Muscle layer of duodenum (tissue), 2 donors: ENCODE results near the gene NRDE2.

Experiments
- H3K27ac ChIP-seq: one replicate; pipeline ENCODE4 v1.7.0; 2013; ENCODE audit warnings: mild to moderate bottlenecking, low read length
- H3K27me3 ChIP-seq: one replicate; pipeline ENCODE4 v1.7.0; 2013; ENCODE audit warnings: low read depth, mild to moderate bottlenecking, control low read depth, low read length
- H3K36me3 ChIP-seq, 2 donors: one replicate each; pipeline ENCODE4 v1.7.0; 2013; ENCODE audit warnings: low read length in 2 of 2, control low read depth in 1 of 2, mild to moderate bottlenecking in 1 of 2; ENCODE audit not compliant: insufficient read depth in 2 of 2, control insufficient read depth in 1 of 2
- H3K4me1 ChIP-seq, 2 donors: one replicate each; pipeline ENCODE4 v1.7.0; 2013; ENCODE audit warnings: low read length in 2 of 2, mild to moderate bottlenecking in 2 of 2, control low read depth in 1 of 2, moderate library complexity in 1 of 2; ENCODE audit not compliant: insufficient read depth in 2 of 2, control insufficient read depth in 1 of 2
- H3K4me3 ChIP-seq, 2 donors: one replicate each; pipeline ENCODE4 v1.7.0; 2013; ENCODE audit warnings: low read length in 2 of 2, low read depth in 1 of 2, mild to moderate bottlenecking in 1 of 2
- H3K9me3 ChIP-seq, 2 donors: one replicate each; pipeline ENCODE4 v1.7.0; 2013; ENCODE audit warnings: low read length in 2 of 2, control low read depth in 1 of 2, mild to moderate bottlenecking in 1 of 2; ENCODE audit not compliant: control insufficient read depth in 1 of 2
- donor health status: healthy.

NRDE2 gene, protein sequence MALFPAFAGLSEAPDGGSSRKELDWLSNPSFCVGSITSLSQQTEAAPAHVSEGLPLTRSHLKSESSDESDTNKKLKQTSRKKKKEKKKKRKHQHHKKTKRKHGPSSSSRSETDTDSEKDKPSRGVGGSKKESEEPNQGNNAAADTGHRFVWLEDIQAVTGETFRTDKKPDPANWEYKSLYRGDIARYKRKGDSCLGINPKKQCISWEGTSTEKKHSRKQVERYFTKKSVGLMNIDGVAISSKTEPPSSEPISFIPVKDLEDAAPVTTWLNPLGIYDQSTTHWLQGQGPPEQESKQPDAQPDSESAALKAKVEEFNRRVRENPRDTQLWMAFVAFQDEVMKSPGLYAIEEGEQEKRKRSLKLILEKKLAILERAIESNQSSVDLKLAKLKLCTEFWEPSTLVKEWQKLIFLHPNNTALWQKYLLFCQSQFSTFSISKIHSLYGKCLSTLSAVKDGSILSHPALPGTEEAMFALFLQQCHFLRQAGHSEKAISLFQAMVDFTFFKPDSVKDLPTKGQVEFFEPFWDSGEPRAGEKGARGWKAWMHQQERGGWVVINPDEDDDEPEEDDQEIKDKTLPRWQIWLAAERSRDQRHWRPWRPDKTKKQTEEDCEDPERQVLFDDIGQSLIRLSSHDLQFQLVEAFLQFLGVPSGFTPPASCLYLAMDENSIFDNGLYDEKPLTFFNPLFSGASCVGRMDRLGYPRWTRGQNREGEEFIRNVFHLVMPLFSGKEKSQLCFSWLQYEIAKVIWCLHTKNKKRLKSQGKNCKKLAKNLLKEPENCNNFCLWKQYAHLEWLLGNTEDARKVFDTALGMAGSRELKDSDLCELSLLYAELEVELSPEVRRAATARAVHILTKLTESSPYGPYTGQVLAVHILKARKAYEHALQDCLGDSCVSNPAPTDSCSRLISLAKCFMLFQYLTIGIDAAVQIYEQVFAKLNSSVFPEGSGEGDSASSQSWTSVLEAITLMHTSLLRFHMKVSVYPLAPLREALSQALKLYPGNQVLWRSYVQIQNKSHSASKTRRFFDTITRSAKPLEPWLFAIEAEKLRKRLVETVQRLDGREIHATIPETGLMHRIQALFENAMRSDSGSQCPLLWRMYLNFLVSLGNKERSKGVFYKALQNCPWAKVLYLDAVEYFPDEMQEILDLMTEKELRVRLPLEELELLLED

DNA sequence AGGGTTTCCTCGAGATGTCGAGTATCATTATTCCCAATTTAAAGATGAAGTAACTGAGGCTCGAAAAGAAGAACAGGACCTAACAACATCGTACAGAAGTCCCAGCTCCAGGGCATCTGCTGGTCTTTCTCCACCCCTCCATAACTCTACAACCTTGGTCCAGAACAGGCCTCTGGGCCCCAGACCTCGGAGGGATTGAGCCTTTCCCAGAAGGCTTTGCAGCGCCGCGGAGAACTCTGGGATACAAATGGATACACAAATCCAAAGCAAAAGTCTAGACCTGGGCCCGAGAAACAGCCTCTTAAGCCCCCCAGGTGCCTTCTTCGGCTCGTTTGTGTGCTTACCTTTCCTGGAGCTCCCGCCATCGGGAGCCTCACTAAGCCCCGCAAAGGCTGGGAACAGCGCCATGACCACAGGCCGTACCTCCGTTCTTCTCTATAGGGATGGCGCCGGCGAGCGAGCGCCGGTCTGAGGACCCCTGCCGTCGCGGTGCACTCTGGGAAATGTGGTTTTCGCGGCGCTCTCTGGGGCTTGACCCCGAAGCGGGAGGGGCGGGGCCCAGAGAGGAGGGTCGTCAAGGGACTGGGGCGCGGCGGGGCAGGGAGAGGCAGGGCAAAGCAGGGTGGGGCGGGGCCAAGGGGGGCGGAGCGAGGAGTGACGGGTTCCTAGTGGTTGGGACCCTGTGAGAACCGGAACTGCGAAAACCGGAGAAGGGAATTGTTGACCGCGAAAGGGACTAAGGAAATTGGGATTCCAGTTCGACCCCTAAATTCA, at the start of gene NRDE2:
TSS of gene NRDE2 (minus strand) at position 445 of the 774 bp plus-strand sequence. CDS start at position 408, 37 bp downstream.
- Histone ChIP-seq H3K27ac (peak within 1 kb of the TSS; percentile 85), H3K27me3 (no peaks in the 10 kb centered on the region), H3K4me3 (peak within 1 kb of the TSS; percentile 72 to 86), H3K4me1 (peaks cover 6 to 10% of the 10 kb centered on the region in 2 donors), H3K36me3 (no peaks in the 10 kb centered on the region), H3K9me3 (no peaks in the 10 kb centered on the region)

DNA sequence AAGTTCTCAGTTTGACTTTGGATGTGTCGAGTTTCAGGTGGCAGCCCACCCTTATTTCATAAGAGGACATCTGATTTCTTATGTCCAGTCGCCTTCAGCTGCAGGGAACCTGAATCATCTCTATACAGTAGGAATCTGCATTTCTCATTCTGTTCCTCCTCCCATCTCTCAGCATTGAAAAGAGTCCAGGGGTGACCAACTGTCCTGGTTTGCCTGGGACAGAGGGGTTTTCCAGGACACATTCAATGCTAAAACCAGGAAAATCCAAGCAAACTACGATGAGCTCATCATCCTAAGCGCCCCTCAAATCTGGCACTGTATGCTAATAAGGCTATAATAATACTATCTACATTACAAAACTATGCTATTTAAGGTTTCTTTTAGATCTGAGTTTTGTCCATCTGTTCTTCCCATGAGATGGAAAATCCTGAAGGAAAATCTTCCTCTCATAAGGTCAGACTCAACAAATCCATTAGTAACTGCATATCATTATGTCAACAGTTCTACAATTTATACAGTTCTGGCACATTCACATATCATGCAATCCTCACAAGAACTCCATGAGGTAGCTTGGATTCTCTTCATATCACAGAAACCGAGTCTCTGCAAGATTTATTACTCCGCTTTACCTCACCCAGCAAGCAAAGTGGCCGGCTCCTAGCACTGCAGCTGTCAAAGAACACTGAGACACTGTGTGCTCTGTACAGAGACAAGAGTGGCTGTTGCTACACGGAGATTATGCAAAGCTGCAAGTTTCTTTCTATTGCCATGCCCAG, 49.5 kb upstream of the NRDE2 start:
- H3K4me3 ChIP-seq = peak overlapping the region; percentile 70 to 81
- H3K4me1 ChIP-seq = peaks cover 15 to 19% of the 10 kb centered on the region in 2 donors
- peak overlapping the region; percentile 100 for H3K27ac ChIP-seq
- H3K36me3 ChIP-seq = peaks cover 0 to 4% of the 10 kb centered on the region in 2 donors
- no peaks in the 10 kb centered on the region for H3K9me3 ChIP-seq
- no peaks in the 10 kb centered on the region for H3K27me3 ChIP-seq

DNA sequence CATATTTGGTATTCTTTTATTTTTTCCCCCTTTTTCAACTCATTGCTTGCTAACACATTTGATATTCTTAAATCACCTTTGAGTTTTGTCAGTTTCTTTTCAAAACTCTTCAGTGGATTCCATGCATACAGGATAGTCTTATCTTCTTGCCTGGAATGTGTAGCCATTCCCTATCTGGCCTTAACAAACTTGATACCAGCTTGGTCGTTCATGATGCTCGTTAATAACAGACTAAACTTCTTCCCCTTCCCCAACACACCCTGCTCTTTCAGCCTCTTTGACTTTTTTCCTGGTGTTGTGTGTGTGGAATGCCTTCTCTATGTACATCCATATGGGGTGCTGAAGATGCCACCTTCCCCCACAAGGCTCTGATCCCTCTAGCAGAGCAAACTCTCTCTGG, 47.4 kb upstream of the NRDE2 start:
- no peaks in the 10 kb centered on the region for H3K9me3 ChIP-seq
- no peak overlapping the region for H3K27ac ChIP-seq
- peaks cover 11% of the 10 kb centered on the region in 2 donors for H3K4me1 ChIP-seq
- H3K4me3 ChIP-seq = no peak overlapping the region
- H3K36me3 ChIP-seq = peaks cover 0 to 4% of the 10 kb centered on the region in 2 donors
- no peaks in the 10 kb centered on the region for H3K27me3 ChIP-seq

DNA sequence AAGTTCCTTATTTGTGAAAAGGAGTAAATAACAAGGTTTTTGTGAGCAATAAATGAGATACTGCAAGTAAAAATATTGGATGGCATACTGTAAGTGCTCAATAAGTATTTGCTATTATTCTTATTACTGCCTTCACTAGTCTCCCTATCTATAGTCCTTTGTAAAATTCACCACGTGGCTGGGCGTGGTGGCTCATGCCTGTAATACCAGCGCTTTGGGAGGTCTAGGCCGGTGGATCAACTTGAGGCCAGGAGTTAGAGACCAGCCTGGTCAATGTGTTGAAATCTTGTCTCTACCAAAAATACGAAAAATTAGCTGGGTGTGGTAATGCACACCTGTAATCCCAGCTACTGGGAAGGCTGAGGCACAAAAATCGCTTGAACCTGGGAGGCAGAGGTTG, 46.5 kb upstream of the NRDE2 start:
- no peak overlapping the region for H3K4me3 ChIP-seq
- no peak overlapping the region for H3K27ac ChIP-seq

DNA sequence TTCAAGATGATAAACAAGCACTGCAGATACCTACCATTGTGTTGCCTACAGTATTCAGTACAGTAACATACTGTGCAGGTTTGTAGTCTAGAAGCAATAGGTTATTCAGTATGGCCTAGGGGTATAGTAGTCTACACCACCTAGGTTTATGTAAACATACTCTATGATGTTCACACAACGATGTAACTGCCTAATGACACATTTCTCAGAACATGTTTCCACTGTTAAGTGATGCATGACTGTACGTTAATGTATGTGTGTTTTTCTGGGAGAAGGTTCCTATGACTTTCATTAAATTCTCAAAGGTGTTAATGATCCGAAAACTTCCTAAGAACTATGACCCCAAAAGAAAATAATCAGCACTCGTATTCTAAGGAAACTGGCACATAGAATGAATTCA, 44.2 kb upstream of the NRDE2 start:
- H3K4me3 ChIP-seq = no peak overlapping the region
- no peaks in the 10 kb centered on the region for H3K27me3 ChIP-seq
- H3K9me3 ChIP-seq = no peaks in the 10 kb centered on the region
- H3K27ac ChIP-seq = no peak overlapping the region
- no peaks in the 10 kb centered on the region for H3K36me3 ChIP-seq
- H3K4me1 ChIP-seq = no peaks in the 10 kb centered on the region

More for the DNA sequence above, 46.5 kb upstream of the NRDE2 start:
- no peaks in the 10 kb centered on the region for H3K9me3 ChIP-seq
- H3K27me3 ChIP-seq = no peaks in the 10 kb centered on the region
- peaks cover 7 to 9% of the 10 kb centered on the region in 2 donors for H3K4me1 ChIP-seq
- H3K36me3 ChIP-seq = peaks cover 0 to 4% of the 10 kb centered on the region in 2 donors

DNA sequence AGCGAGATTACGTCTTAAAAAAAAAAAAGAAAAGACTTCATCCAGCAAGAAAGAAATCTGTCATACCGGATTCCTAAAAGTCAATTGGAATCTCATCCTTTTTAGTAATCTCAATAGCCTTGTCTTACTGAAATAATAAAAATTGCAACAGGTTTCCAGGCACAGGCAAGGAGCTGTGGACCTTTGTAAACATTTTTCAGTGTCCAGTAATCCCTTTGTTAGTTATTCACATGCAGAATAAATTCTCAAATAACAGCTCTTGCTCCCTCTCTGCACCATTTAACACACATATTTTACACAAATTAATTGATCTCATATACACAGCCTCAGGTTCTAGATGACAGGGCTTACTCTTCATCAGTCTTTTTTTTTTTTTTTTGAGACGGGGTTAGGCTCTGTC, 43.1 kb upstream of the NRDE2 start:
- no peaks in the 10 kb centered on the region for H3K4me1 ChIP-seq

DNA sequence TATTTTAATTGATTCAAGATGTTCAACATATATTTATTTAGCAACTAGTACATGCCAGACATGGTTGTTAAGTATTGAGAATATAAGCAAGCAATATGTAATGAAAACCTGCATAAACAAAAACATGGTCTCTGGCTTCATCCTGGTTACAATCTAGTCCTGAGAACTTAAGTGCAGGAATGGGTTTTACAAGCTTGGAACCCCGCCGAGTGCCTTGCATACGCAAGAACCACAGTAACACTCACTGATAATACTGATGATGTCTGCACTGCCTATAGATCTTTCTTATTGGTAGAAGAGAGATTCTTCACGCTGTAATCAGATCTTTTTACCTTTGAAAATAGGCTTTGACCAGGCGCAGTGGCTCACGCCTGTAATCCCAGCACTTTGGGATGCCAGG, 42.1 kb upstream of the NRDE2 start:
- Histone ChIP-seq H3K4me3 (no peak overlapping the region), H3K27ac (no peak overlapping the region), H3K9me3 (no peaks in the 10 kb centered on the region), H3K4me1 (peaks cover 0 to 4% of the 10 kb centered on the region in 2 donors), H3K36me3 (no peaks in the 10 kb centered on the region), H3K27me3 (no peaks in the 10 kb centered on the region)

More for the DNA sequence above, 43.1 kb upstream of the NRDE2 start:
- Histone ChIP-seq H3K9me3 (no peaks in the 10 kb centered on the region), H3K27ac (no peak overlapping the region), H3K4me3 (no peak overlapping the region), H3K36me3 (no peaks in the 10 kb centered on the region), H3K27me3 (no peaks in the 10 kb centered on the region)

DNA sequence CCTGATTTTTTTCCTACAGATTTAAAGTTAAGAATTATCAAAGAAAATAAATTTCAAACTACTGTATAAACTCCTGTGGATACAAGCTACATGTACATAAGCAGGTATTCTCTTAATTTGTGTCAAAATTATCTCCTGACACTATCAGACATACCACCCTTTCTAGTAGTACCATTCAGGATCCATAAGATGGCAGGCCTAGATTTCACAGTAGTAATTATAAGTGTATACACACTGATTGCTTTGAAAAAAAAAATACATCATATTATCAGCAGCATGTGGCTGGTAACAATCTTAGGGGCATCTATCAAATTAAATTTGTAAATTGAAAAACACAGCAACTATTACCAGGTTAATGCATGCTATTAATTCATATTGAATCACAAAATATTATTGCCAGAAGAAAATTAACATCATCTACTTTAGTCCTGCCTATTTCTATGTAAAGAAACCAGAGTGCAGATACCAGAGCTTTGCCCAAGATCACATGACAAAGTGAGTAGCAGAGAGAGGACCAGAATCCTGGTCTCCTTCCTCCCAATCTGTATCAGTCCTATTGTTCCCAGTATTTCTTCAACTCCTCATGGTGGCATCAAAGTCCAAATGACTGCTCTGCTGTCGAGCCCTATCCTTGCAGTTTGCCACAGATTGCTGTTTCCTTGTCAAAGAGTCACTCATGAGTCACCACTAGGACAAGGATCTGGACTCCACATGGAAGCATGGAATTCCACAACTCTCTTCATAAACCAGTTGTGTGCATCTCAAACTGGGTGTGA, 37.4 kb upstream of the NRDE2 start:
- Histone ChIP-seq H3K27ac (no peak overlapping the region), H3K27me3 (no peaks in the 10 kb centered on the region), H3K4me3 (no peak overlapping the region), H3K4me1 (peaks cover 0 to 4% of the 10 kb centered on the region in 2 donors), H3K9me3 (no peaks in the 10 kb centered on the region), H3K36me3 (no peaks in the 10 kb centered on the region)

DNA sequence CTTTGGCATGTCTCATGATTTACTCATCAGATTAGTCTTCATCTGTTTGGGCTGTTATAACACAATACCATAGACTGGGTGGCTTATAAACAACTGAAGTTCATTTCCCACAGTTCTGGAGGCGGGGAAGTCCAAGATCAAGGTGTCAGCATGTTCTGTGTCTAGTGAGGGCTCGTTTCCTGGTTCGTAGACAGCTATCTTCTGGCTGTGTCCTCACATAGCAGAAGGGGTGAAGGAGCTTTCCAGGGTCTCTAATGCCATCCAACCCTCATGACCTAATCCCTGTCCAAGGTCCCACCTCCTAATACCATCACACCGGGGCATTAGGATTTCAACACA, 30.8 kb upstream of the NRDE2 start:
- no peak overlapping the region for H3K4me3 ChIP-seq
- no peaks in the 10 kb centered on the region for H3K36me3 ChIP-seq
- H3K4me1 ChIP-seq = no peaks in the 10 kb centered on the region
- H3K27me3 ChIP-seq = no peaks in the 10 kb centered on the region
- H3K27ac ChIP-seq = no peak overlapping the region
- no peaks in the 10 kb centered on the region for H3K9me3 ChIP-seq
